HG03066 (cell line): ENCODE data around the gene SPIRE2.
"Not testable (repeated sequence)": the region's sequence is repeated elsewhere in the genome, so short reads cannot be mapped to it uniquely, and the experiment has no call there.

Source experiments
- ATAC-seq: cut with Tn5 transposase; IDR thresholded peaks from one replicate; pipeline ENCODE4 v1.9.1; 2021; ENCODE audit warnings: low read depth; ENCODE audit not compliant: unreplicated experiment

Gene SPIRE2

GRCh38 chr16:89862732-89863131 lies 34.5 kb downstream of the SPIRE2 start:
- no peak for ATAC-seq

GRCh38 chr16:89863741-89864526 lies 35.7 kb downstream of the SPIRE2 start:
- ATAC-seq, result no peak

- ATAC-seq, result no peak
Measured at GRCh38 chr16:89864527-89864820, 36.2 kb downstream of the SPIRE2 start.

- no peak for ATAC-seq
Measured at GRCh38 chr16:89867918-89868317, 39.6 kb downstream of the SPIRE2 start.

- ATAC-seq, result no peak
Measured at GRCh38 chr16:89869911-89870310, 41.6 kb downstream of the SPIRE2 start.

- no peak for ATAC-seq
Measured at GRCh38 chr16:89870440-89870839, 42.2 kb downstream of the SPIRE2 start.

- no peak for ATAC-seq
Measured at GRCh38 chr16:89871895-89872294, 43.6 kb downstream of the SPIRE2 start.

GRCh38 chr16:89873109-89873971 lies 45.1 kb downstream of the SPIRE2 start, which contains the start of gene TCF25:
TSS of gene TCF25 (plus strand) at chr16:89873592. CDS start at chr16:89873668, 76 bp downstream.
- ATAC-seq, result peak; percentile 35

GRCh38 chr16:89873972-89874689 lies 45.9 kb downstream of the SPIRE2 start:
- peak; percentile 68 for ATAC-seq

- not testable (repeated sequence) for ATAC-seq
Measured at GRCh38 chr16:89879123-89879522, 50.8 kb downstream of the SPIRE2 start.

- ATAC-seq, result no peak
Measured at GRCh38 chr16:89880477-89881367, 52.4 kb downstream of the SPIRE2 start.

GRCh38 chr16:89881368-89881730 lies 53.1 kb downstream of the SPIRE2 start:
- no peak for ATAC-seq

GRCh38 chr16:89883346-89884040 lies 55.2 kb downstream of the SPIRE2 start:
- ATAC-seq, result no peak

GRCh38 chr16:89884041-89884421 lies 55.8 kb downstream of the SPIRE2 start:
- no peak for ATAC-seq

- ATAC-seq, result no peak
Measured at GRCh38 chr16:89887243-89887642, 59.0 kb downstream of the SPIRE2 start.

- ATAC-seq, result no peak
Measured at GRCh38 chr16:89890200-89890599, 61.9 kb downstream of the SPIRE2 start.

- ATAC-seq, result no peak
Measured at GRCh38 chr16:89890886-89891657, 62.8 kb downstream of the SPIRE2 start.

GRCh38 chr16:89892055-89892630 lies 63.9 kb downstream of the SPIRE2 start:
- no peak for ATAC-seq

GRCh38 chr16:89892635-89893034 lies 64.4 kb downstream of the SPIRE2 start:
- no peak for ATAC-seq
